Prostate gland (tissue), 2 donors: ENCODE data around the gene ST13. TPM values are rescaled to one million over a fixed set of nuclear protein-coding genes. Genes with fewer than 3 reads are reported as not detected.

Experiments used
- DNase-seq: peaks from one replicate; pipeline ENCODE4 v3.0.0-alpha.2; 2019; ENCODE audit warnings: low spot score
- H3K27ac ChIP-seq, 2 donors: fragments of 200-600 bp; sonication (generic); 2 replicates each; pipeline ENCODE4 v1.5.1; 2017 to 2019
- H3K27me3 ChIP-seq: fragments of 200-600 bp; sonication (generic); replicated peaks from 2 replicates; pipeline ENCODE4 v1.5.1; 2019; ENCODE audit not compliant: insufficient read depth
- H3K36me3 ChIP-seq, 2 donors: fragments of 200-600 bp; sonication (generic); 1 replicate in 1 of 2; 2 replicates in 1 of 2; pipeline versions ENCODE4 v1.5.1 to v1.8.1; 2017 to 2019
- H3K4me1 ChIP-seq: fragments of 200-600 bp; sonication (generic); replicated peaks from 2 replicates; pipeline ENCODE4 v1.5.1; 2019
- H3K4me3 ChIP-seq, 2 donors: fragments of 200-600 bp; sonication (generic); 2 replicates each; pipeline ENCODE4 v1.5.1; 2017 to 2019
- H3K9me3 ChIP-seq: fragments of 200-600 bp; sonication (generic); 2 replicates; pipeline ENCODE4 v1.5.1; 2017
- CTCF ChIP-seq, 4 experiments: fragments of 200-600 bp in 2 of 4; fragments of 450-650 bp in 2 of 4; sonication (generic) in 2 of 4; IDR thresholded peaks; 1 replicate in 3 of 4; 2 replicates in 1 of 4; pipeline ENCODE4 v1.5.1; 2016 to 2019; ENCODE audit warnings: antibody characterized with exemption in 4 of 4, mild to moderate bottlenecking in 2 of 4, moderate library complexity in 2 of 4
- POLR2A ChIP-seq: fragments of 450-650 bp; IDR thresholded peaks from one replicate; pipeline ENCODE4 v1.6.1; 2016; ENCODE audit warnings: antibody characterized with exemption, mild to moderate bottlenecking
- POLR2AphosphoS5 ChIP-seq: sonication (generic); formaldehyde crosslinking; IDR thresholded peaks from one replicate; pipeline ENCODE4 v1.6.1; 2017; ENCODE audit warnings: antibody characterized with exemption
- WGBS: methylation state at CpG from one replicate; pipeline ENCODE4 v1.1.5; 2018; 5-methylcytosine and 5-hydroxymethylcytosine counted together
- intact Hi-C: fragments of 100-400 bp; cut with DNase I; formaldehyde crosslinking; loops from one replicate; pipeline ENCODE4 v1.14.2; 2022
- total RNA-seq, 2 donors: library from RNA; depleted of rRNA; stranded (reverse); fragments of >200 nt; gene quantifications; one replicate each; pipeline ENCODE4 v1.1.0, GENCODE V29; 2016

Gene ST13
- total RNA-seq, 2 donors from 2014 or later: 159 to 205 TPM

DNA sequence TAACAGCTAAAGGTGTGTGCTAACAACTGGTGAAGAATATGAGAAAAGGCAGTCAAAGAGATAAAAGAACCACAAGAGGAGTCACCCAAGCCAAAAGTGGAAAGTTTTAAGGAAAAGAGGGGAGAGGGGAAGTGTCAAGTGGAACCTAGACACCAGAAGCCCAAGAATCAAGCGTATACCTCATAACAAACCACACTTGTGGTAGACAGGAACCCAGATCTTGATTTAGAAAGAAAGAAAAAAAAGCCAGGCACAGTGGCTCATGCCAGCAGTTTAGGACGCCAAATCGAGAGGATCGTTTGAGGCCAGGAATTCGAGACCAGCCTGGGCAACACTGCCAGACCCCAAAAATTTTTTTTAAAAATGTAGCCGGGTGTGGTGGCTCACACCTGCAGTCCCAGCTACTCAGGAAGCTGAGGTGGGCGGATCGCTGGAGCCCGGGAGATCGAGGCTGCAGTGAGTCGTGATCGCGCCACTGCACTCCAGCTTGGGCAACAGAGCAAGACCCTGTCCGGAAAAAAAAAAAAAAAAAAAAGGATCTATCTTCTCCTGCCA is 38.2 kb downstream of the ST13 start:
- Histone ChIP-seq H3K4me1 (peaks cover 2% of the 10 kb centered on the region), H3K4me3 (peak overlapping the region; percentile 84 to 85), H3K27ac (no peak overlapping the region), H3K9me3 (no peaks in the 10 kb centered on the region), H3K36me3 (no peaks in the 10 kb centered on the region), H3K27me3 (no peaks in the 10 kb centered on the region)
- intact Hi-C loops: loop anchor here (5.0 kb wide), 1 partner anchor 39 kb away; the partner anchor contains the start of genes ST13 and XPNPEP3
- 36% methylated on average over 14 of the region's 14 CpGs for WGBS
- no peak for DNase-seq
- TF ChIP-seq POLR2AphosphoS5 (no peak), POLR2A (no peak), CTCF (IDR thresholded peaks at IDR 0.05) (no peak)

DNA sequence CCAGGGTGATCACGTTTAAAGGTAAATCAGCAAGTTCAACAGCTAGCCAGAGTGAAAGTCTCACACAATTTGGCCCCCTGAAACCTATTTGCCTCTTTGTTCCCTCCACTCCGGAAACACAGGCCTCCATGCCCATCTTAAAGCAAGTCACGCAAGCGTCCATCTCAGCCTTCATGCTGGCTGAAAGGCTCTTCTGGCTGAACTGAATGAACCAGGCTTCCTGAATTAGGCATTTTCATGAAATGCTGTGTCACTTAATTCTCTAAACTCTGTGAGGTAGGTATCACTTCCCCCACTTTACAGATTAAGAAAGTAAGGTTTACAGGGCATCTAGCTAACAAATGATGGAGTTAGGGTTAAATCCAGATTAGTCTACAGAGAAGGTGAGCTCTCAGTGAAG is 38.7 kb downstream of the ST13 start:
- H3K4me1 ChIP-seq: peaks cover 2% of the 10 kb centered on the region
- H3K27ac ChIP-seq: no peak overlapping the region
- WGBS: 90% methylated on average over 4 of the region's 4 CpGs
- no peaks in the 10 kb centered on the region for H3K27me3 ChIP-seq
- TF ChIP-seq CTCF (IDR thresholded peaks at IDR 0.05) (no peak), POLR2A (no peak), POLR2AphosphoS5 (no peak)
- H3K36me3 ChIP-seq: no peaks in the 10 kb centered on the region
- no peak for DNase-seq
- no peak overlapping the region for H3K4me3 ChIP-seq
- H3K9me3 ChIP-seq: no peaks in the 10 kb centered on the region
- intact Hi-C loops: loop anchor here (5.0 kb wide), 1 partner anchor 40 kb away; the partner anchor contains the start of genes ST13 and XPNPEP3

DNA sequence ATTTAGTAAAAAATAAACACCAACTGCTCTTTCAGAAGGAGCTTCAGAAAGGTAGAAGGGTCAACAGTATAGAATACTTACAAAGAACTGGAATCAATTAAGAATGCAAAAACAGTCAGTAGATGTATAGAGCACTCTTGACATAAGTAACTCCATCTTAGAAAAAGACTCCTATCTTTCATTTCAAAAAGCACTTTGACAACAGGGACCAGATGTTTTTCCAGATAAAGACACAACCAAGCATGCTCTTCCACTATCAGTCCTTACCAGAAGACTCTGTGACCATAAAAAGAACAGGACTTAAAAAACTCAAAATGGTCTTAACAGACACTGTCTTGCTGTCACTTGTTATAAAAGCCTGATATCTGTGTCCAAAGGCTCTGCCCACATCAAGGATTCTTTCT is 42.5 kb downstream of the ST13 start:
- no peak overlapping the region for H3K27ac ChIP-seq
- H3K4me3 ChIP-seq: no peak overlapping the region
- no peaks in the 10 kb centered on the region for H3K27me3 ChIP-seq
- TF ChIP-seq POLR2A (no peak), POLR2AphosphoS5 (no peak), CTCF (IDR thresholded peaks at IDR 0.05) (no peak)
- DNase-seq: no peak
- H3K36me3 ChIP-seq: no peaks in the 10 kb centered on the region
- peaks cover 2% of the 10 kb centered on the region for H3K4me1 ChIP-seq
- no peaks in the 10 kb centered on the region for H3K9me3 ChIP-seq
- intact Hi-C loops: no loop called here

DNA sequence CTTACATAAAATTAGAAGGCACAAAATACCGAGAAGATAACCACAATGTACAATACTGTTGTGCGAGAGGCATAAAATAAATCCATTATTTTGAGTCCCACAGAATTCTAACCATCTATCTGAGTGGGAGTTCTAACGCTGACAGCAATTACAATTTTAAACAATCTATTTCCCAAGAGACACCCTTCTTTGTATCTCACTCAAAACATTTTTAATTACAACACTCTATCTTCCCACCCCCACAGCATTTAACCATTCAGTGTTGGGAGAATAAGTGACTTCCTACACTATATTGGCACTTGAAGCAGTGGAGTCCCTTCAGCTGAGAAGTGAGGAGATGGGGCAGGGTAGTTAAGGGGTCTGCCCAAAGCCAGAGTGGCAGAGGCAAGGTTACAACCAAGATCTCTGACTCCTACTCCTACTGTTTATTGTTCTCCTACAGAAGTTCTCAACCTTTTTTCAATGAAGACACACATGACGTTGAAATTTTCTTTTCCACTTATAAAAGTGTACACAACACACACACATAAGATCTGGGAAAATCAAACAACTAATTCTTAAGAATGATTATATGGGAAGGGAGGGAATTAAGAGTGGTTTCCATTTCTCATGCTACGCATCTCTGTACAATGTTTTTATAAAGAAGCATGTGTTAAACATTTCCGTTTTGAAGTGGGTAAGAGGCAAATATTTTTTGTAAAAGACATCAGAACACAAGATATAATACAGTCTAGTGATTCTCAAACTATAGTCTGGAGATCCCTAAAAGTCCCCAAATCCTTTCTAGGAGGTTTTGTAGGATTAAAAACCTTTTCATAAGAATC is 48.2 kb downstream of the ST13 start:
- 58% methylated on average over 6 of the region's 6 CpGs for WGBS
- no peaks in the 10 kb centered on the region for H3K36me3 ChIP-seq

More for the DNA sequence above, 48.2 kb downstream of the ST13 start:
- DNase-seq: no peak
- Histone ChIP-seq H3K4me1 (no peaks in the 10 kb centered on the region), H3K4me3 (no peak overlapping the region), H3K9me3 (no peaks in the 10 kb centered on the region), H3K27me3 (no peaks in the 10 kb centered on the region), H3K27ac (no peak overlapping the region)
- intact Hi-C loops: no loop called here
- TF ChIP-seq POLR2A: no peak
- no peak for TF ChIP-seq POLR2AphosphoS5
- no peak for TF ChIP-seq CTCF (IDR thresholded peaks at IDR 0.05)
